HG02623 (cell line): ENCODE measurements around the gene ADH7.
"Not testable (repeated sequence)": the region's sequence is repeated elsewhere in the genome, so short reads cannot be mapped to it uniquely, and the experiment has no call there.

Experiments
- ATAC-seq: cut with Tn5 transposase; IDR thresholded peaks from one replicate; pipeline ENCODE4 v1.9.1; 2021; ENCODE audit warnings: moderate library complexity; ENCODE audit not compliant: unreplicated experiment

ADH7 gene

GRCh38 chr4:99417125-99417524, 18.0 kb downstream of the ADH7 start:
- ATAC-seq, result no peak

GRCh38 chr4:99415762-99416161, 19.4 kb downstream of the ADH7 start:
- ATAC-seq, result not testable (repeated sequence)

- not testable (repeated sequence) for ATAC-seq
These were observed 20.2 kb downstream of the ADH7 start for GRCh38 chr4:99414902-99415301.

- ATAC-seq, result no peak
These were observed 20.7 kb downstream of the ADH7 start for GRCh38 chr4:99414401-99414800.

GRCh38 chr4:99413140-99413539, 22.0 kb downstream of the ADH7 start:
- no peak for ATAC-seq

GRCh38 chr4:99411041-99411440, 24.1 kb downstream of the ADH7 start:
- no peak for ATAC-seq

GRCh38 chr4:99410075-99410474, 25.1 kb downstream of the ADH7 start:
- no peak for ATAC-seq

- no peak for ATAC-seq
These were observed 26.8 kb downstream of the ADH7 start for GRCh38 chr4:99408346-99408745.

- ATAC-seq, result no peak
These were observed 29.6 kb downstream of the ADH7 start for GRCh38 chr4:99405433-99406115.

- peak; percentile 70 for ATAC-seq
These were observed 30.4 kb downstream of the ADH7 start for GRCh38 chr4:99404595-99405287.

GRCh38 chr4:99403380-99404184, 31.6 kb downstream of the ADH7 start:
- peak; percentile 64 for ATAC-seq

GRCh38 chr4:99402765-99403164, 32.4 kb downstream of the ADH7 start:
- no peak for ATAC-seq

GRCh38 chr4:99400831-99401230, 34.3 kb downstream of the ADH7 start:
- no peak for ATAC-seq

GRCh38 chr4:99399017-99399416, 36.1 kb downstream of the ADH7 start:
- ATAC-seq, result no peak

GRCh38 chr4:99395595-99396364, 39.4 kb downstream of the ADH7 start:
- no peak for ATAC-seq

GRCh38 chr4:99394896-99395295, 40.2 kb downstream of the ADH7 start:
- ATAC-seq, result no peak

GRCh38 chr4:99390055-99390454, 45.1 kb downstream of the ADH7 start:
- no peak for ATAC-seq

GRCh38 chr4:99389606-99390005, 45.5 kb downstream of the ADH7 start:
- no peak for ATAC-seq

- ATAC-seq, result no peak
These were observed 51.2 kb downstream of the ADH7 start for GRCh38 chr4:99383833-99384392.

- ATAC-seq, result no peak
These were observed 51.7 kb downstream of the ADH7 start for GRCh38 chr4:99383399-99383798.
